Endothelial cell of umbilical vein (primary cell): ENCODE data around the gene ELMO1. TPM values are rescaled to one million over a fixed set of nuclear protein-coding genes. Genes with fewer than 3 reads are reported as not detected.

Experiments used
- BruUV-seq: library from RNA; stranded (reverse); fragments of 400-500 nt; replicated peaks from 2 replicates; lab custom pipeline; 2021; lab: Mats Ljungman, UMichigan
- CTCF ChIA-PET: fragments of 300-600, 350-600 bp; sonication (Branson Sonifier 250); formaldehyde crosslinking; loops from one replicate; lab custom pipeline; 2021; ENCODE audit warnings: antibody characterized with exemption, inconsistent platforms; lab: Charles Lee
- POLR2A ChIA-PET: fragments of 300-600, 350-600 bp; sonication (Branson Sonifier 250); formaldehyde crosslinking; loops from one replicate; lab custom pipeline; 2021; ENCODE audit warnings: antibody characterized with exemption, inconsistent platforms; lab: Charles Lee
- DNase-seq: peaks from one replicate; pipeline ENCODE4 v3.0.0-alpha.2; 2011; ENCODE audit warnings: low read depth, low spot score
- FAIRE-seq: peaks from 2 replicates; lab custom pipeline; 2011; peaks lifted over from hg19 to GRCh38; lab: Jason Lieb, UNC
- H2AFZ ChIP-seq: 2 replicates; pipeline ENCODE4 v1.6.0; 2012; ENCODE audit warnings: low read depth, low read length, control low read depth, inconsistent platforms
- H3K27ac ChIP-seq: 2 replicates; pipeline ENCODE4 v1.5.1; 2011; ENCODE audit warnings: low read depth, mild to moderate bottlenecking, control low read depth, low read length, moderate library complexity; ENCODE audit not compliant: insufficient read depth
- H3K27me3 ChIP-seq, 2 experiments: 2 replicates each; pipeline versions ENCODE4 v1.6.0 to v1.6.1; 2011; ENCODE audit warnings: low read length in 2 of 2, mixed read lengths in 1 of 2; ENCODE audit not compliant: control insufficient read depth in 2 of 2, insufficient read depth in 2 of 2
- H3K36me3 ChIP-seq, 2 experiments: 2 replicates in 1 of 2; 3 replicates in 1 of 2; pipeline ENCODE4 v1.5.1; 2011; ENCODE audit warnings: low read length in 2 of 2, mild to moderate bottlenecking in 1 of 2, moderate library complexity in 1 of 2; ENCODE audit not compliant: control insufficient read depth in 2 of 2, insufficient read depth in 2 of 2; ENCODE audit errors: extremely low read depth in 1 of 2
- H3K4me1 ChIP-seq: 3 replicates; pipeline ENCODE4 v1.5.1; 2011; ENCODE audit warnings: mild to moderate bottlenecking, low read length; ENCODE audit not compliant: control insufficient read depth, insufficient read depth; ENCODE audit errors: extremely low read depth
- H3K4me2 ChIP-seq: 2 replicates; pipeline ENCODE4 v1.6.1; 2011; ENCODE audit warnings: low read length, control low read depth, mixed read lengths; ENCODE audit not compliant: insufficient read depth
- H3K4me3 ChIP-seq, 3 experiments: fragments of 200-600 bp in 1 of 3; sonication (generic), shearing (Covaris generic) in 1 of 3; replicated peaks in 1 of 3; 2 replicates each; pipeline ENCODE4 v1.5.1; 2011 to 2016; ENCODE audit warnings: control low read depth in 3 of 3, low read length in 3 of 3, mild to moderate bottlenecking in 2 of 3, inconsistent platforms in 1 of 3, low read depth in 1 of 3, moderate library complexity in 1 of 3; ENCODE audit not compliant: insufficient read depth in 1 of 3
- H3K79me2 ChIP-seq: 2 replicates; pipeline ENCODE4 v1.6.0; 2012; ENCODE audit warnings: low read length, inconsistent platforms; ENCODE audit not compliant: control insufficient read depth, insufficient read depth
- H3K9ac ChIP-seq: replicated peaks from 2 replicates; pipeline ENCODE3; 2011; ENCODE audit warnings: low read length, control low read depth; ENCODE audit not compliant: insufficient read depth; ENCODE audit errors: extremely low read depth
- H3K9me1 ChIP-seq: replicated peaks from 3 replicates; pipeline ENCODE4 v1.6.0; 2011; ENCODE audit warnings: mild to moderate bottlenecking, low read length; ENCODE audit not compliant: control insufficient read depth, insufficient read depth; ENCODE audit errors: extremely low read depth
- H3K9me3 ChIP-seq: replicated peaks from 2 replicates; pipeline ENCODE4 v1.5.1; 2012; ENCODE audit warnings: low read length, inconsistent platforms; ENCODE audit not compliant: control insufficient read depth, insufficient read depth
- H4K20me1 ChIP-seq: replicated peaks from 2 replicates; pipeline ENCODE3; 2011; ENCODE audit warnings: mild to moderate bottlenecking, low read length; ENCODE audit not compliant: control insufficient read depth, insufficient read depth; ENCODE audit errors: extremely low read depth
- CTCF ChIP-seq, 2 donors: IDR thresholded peaks; 1 replicate in 1 of 2; 2 replicates in 1 of 2; pipeline ENCODE4 v1.5.1; 2011; ENCODE audit warnings: low read length in 2 of 2, mild to moderate bottlenecking in 2 of 2, moderate library complexity in 2 of 2, control low read depth in 1 of 2, inconsistent platforms in 1 of 2, low read depth in 1 of 2; ENCODE audit not compliant: insufficient read depth in 1 of 2; ENCODE audit errors: extremely low read depth in 1 of 2
- EZH2 ChIP-seq: IDR thresholded peaks from 2 replicates; pipeline ENCODE4 v1.6.1; 2012; ENCODE audit warnings: borderline replicate concordance, low read depth, mild to moderate bottlenecking, moderate library complexity, low read length, inconsistent platforms; ENCODE audit not compliant: severe bottlenecking
- FOS ChIP-seq: IDR thresholded peaks from 2 replicates; pipeline ENCODE4 v1.6.1; 2011; ENCODE audit warnings: mild to moderate bottlenecking, low read length, moderate library complexity, borderline replicate concordance; ENCODE audit not compliant: insufficient read depth
- GATA2 ChIP-seq: IDR thresholded peaks from 2 replicates; pipeline ENCODE4 v1.7.0; 2011; ENCODE audit warnings: low read depth, mild to moderate bottlenecking, moderate library complexity, mixed read lengths, low read length; ENCODE audit not compliant: insufficient read length, insufficient read depth
- JUN ChIP-seq: IDR thresholded peaks from 2 replicates; pipeline ENCODE4 v1.6.1; 2011; ENCODE audit warnings: borderline replicate concordance, low read depth; ENCODE audit not compliant: insufficient read length, insufficient read depth
- MYC ChIP-seq: IDR thresholded peaks from one replicate; pipeline ENCODE4 v1.6.1; 2011; ENCODE audit warnings: mild to moderate bottlenecking, low read depth, low read length
- POLR2A ChIP-seq: IDR thresholded peaks from 2 replicates; pipeline ENCODE4 v1.6.1; 2012; ENCODE audit warnings: low read depth, mild to moderate bottlenecking, control low read depth, low read length
- dilution Hi-C: fragments of 300-500 bp; cut with MboI; formaldehyde crosslinking; loops from one replicate; pipeline ENCODE4 v1.15.0; 2019; ENCODE audit warnings: low sequenced_read_pairs; ENCODE audit not compliant: extremely low pct_ligation_motif_present
- intact Hi-C: fragments of 100-400 bp; cut with micrococcal nuclease; formaldehyde crosslinking; loops from one replicate; pipeline ENCODE4 v1.10.0; 2022
- polyA plus RNA-seq, 4 experiments: library from polyadenylated mRNA; depleted of rRNA in 3 of 4; stranded (reverse) in 3 of 4; unstranded in 1 of 4; fragments of >200 nt; gene quantifications; 2 replicates each; pipeline versions ENCODE4 v1.2.1 to v1.2.3, GENCODE V29; 2011 to 2012; ENCODE audit warnings: missing spikeins in 1 of 4
- total RNA-seq: library from RNA; stranded (reverse); gene quantifications from 2 replicates; pipeline ENCODE4 v1.2.3, GENCODE V29; 2021
- TF ChIP-seq, protein P1 (sequence below): IDR thresholded peaks from 2 replicates; pipeline ENCODE4 v1.6.1; 2011; ENCODE audit not compliant: insufficient read depth, insufficient read length

The ELMO1 gene
- total and polyA plus RNA-seq, 2 donors (not counting 3 experiments of a cell fraction or from before 2014, with no cell fraction given), result 17.0 to 30.6 TPM

DNA sequence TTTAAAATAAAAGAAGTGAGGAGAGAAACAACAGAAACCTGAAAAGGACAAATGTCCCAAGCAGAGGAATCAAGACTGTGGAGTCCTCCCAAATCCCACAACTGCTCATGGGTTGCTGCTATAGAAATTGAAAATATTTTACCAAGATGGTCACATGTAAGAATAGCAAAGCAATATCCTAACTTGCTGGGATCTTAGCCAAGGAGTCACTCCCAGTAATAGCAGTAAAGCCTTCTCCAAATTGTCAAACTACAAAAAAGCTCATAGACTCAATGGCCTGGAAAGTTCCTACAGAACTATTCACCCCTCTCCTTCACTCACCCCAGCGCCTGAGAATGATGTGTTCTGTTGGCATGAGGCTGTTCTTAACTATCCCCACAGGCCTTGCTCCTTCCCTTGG lies 186.5 kb downstream of the ELMO1 start:
- Histone ChIP-seq H3K4me3 (no peak overlapping the region), H3K9me3 (no peaks in the 10 kb centered on the region), H3K36me3 (no peaks in the 10 kb centered on the region), H3K4me1 (no peaks in the 10 kb centered on the region), H3K27me3 (no peaks in the 10 kb centered on the region), H3K27ac (no peak overlapping the region), H2AFZ (no peak overlapping the region), H3K4me2 (no peak overlapping the region), H4K20me1 (no peaks in the 10 kb centered on the region), H3K79me2 (no peaks in the 10 kb centered on the region), H3K9ac (no peak overlapping the region), H3K9me1 (no peaks in the 10 kb centered on the region)
- DNase-seq (no peak), FAIRE-seq (no peak)
- POLR2A ChIA-PET, result no interaction called here
- intact Hi-C loops (no loop called here), dilution Hi-C loops (no loop called here)
- no TSS peak for BruUV-seq
- TF ChIP-seq, protein P1, sequence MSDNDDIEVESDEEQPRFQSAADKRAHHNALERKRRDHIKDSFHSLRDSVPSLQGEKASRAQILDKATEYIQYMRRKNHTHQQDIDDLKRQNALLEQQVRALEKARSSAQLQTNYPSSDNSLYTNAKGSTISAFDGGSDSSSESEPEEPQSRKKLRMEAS, result no peak
- TF ChIP-seq MYC (no peak), POLR2A (no peak), FOS (no peak), CTCF (IDR thresholded peaks at IDR 0.05; ENCODE audit: extremely low read depth in 1 of 2, insufficient read depth in 1 of 2, low read depth in 1 of 2, low read length in 2 of 2) (no peak), EZH2 (no peak), JUN (no peak), GATA2 (no peak)
- CTCF ChIA-PET, result interaction anchor here (1.0 to 1.4 kb wide), 2 partner anchors 15 to 247 kb away, joined by 3 to 4 read pairs; no protein-coding TSS in a partner anchor
